COR-L47 (cell line): ENCODE data around the gene ANAPC2.

Source experiments
- DNase-seq: peaks from one replicate; lab custom pipeline; 2025; lab: John Stamatoyannopoulos, UW

The ANAPC2 gene

GRCh38 chr9:137161558-137162486 is 26.5 kb downstream of the ANAPC2 start:
- no peak for DNase-seq

GRCh38 chr9:137160716-137161557 is 27.4 kb downstream of the ANAPC2 start:
- no peak for DNase-seq

- no peak for DNase-seq
These were observed 28.3 kb downstream of the ANAPC2 start for GRCh38 chr9:137160054-137160425.

- DNase-seq: no peak
These were observed 29.0 kb downstream of the ANAPC2 start for GRCh38 chr9:137159105-137160053.

- DNase-seq: no peak
These were observed 29.7 kb downstream of the ANAPC2 start for GRCh38 chr9:137158625-137159024.

- DNase-seq: no peak
These were observed 30.5 kb downstream of the ANAPC2 start for GRCh38 chr9:137157618-137158415.

GRCh38 chr9:137156567-137157375 is 31.6 kb downstream of the ANAPC2 start:
- no peak for DNase-seq

- no peak for DNase-seq
These were observed 35.4 kb downstream of the ANAPC2 start for GRCh38 chr9:137152844-137153405.

- no peak for DNase-seq
These were observed 37.5 kb downstream of the ANAPC2 start for GRCh38 chr9:137150617-137151457.

- DNase-seq: no peak
These were observed 38.3 kb downstream of the ANAPC2 start for GRCh38 chr9:137149942-137150616.

- DNase-seq: no peak
These were observed 39.0 kb downstream of the ANAPC2 start for GRCh38 chr9:137149363-137149762.

- DNase-seq: no peak
These were observed 39.7 kb downstream of the ANAPC2 start for GRCh38 chr9:137148661-137149060.

- DNase-seq: no peak
These were observed 40.1 kb downstream of the ANAPC2 start for GRCh38 chr9:137148242-137148641.

- no peak for DNase-seq
These were observed 40.6 kb downstream of the ANAPC2 start for GRCh38 chr9:137147793-137148160.

- no peak for DNase-seq
These were observed 41.1 kb downstream of the ANAPC2 start for GRCh38 chr9:137147091-137147792.

GRCh38 chr9:137146527-137146918 is 41.8 kb downstream of the ANAPC2 start:
- DNase-seq: no peak

GRCh38 chr9:137145731-137146526 is 42.4 kb downstream of the ANAPC2 start:
- DNase-seq: no peak
